Right cardiac atrium (tissue), 5 donors: ENCODE data around the gene TP53I13. TPM values are rescaled to one million over a fixed set of nuclear protein-coding genes. Genes with fewer than 3 reads are reported as not detected.

Experiments
- ATAC-seq, 2 donors: fragments of 200-7000 bp; cut with Tn5 transposase; one replicate each; pipeline versions ENCODE4 v1.8.0 to v1.9.1; 2020; ENCODE audit warnings: moderate library complexity in 2 of 2, mild to moderate bottlenecking in 1 of 2
- DNase-seq, 3 donors: peaks; one replicate each; pipeline ENCODE4 v3.0.0-alpha.2; 2020
- H3K27ac ChIP-seq: one replicate; pipeline ENCODE4 v1.5.1; 2013; ENCODE audit warnings: mild to moderate bottlenecking, low read length, control low read depth, moderate library complexity
- H3K27me3 ChIP-seq: one replicate; pipeline ENCODE4 v1.6.1; 2013; ENCODE audit not compliant: control insufficient read depth, insufficient read depth
- H3K4me1 ChIP-seq: one replicate; pipeline ENCODE4 v1.6.1; 2013; ENCODE audit warnings: low read length; ENCODE audit not compliant: control insufficient read depth, insufficient read depth
- H3K4me3 ChIP-seq: one replicate; pipeline ENCODE4 v1.5.1; 2013; ENCODE audit warnings: low read length, control low read depth
- H3K9me3 ChIP-seq: one replicate; pipeline ENCODE4 v1.6.1; 2013; ENCODE audit warnings: low read length; ENCODE audit not compliant: control insufficient read depth
- WGBS: extraction: QIAGEN DNeasy Blood & Tissue Kit; methylation state at CpG from one replicate; pipeline ENCODE4 v1.1.7; 2013; 5-methylcytosine and 5-hydroxymethylcytosine counted together
- intact Hi-C, 4 donors: fragments of 100-400 bp; cut with DNase I; formaldehyde crosslinking; loops; one replicate each; pipeline versions ENCODE4 v1.11.0 to v1.14.0; 2022 to 2023
- polyA plus RNA-seq: library from polyadenylated mRNA; stranded (reverse); fragments of 200-250 nt; gene quantifications from one replicate; pipeline ENCODE4 v1.2.3, GENCODE V29; 2013
- total RNA-seq, 4 donors: library from RNA; stranded (reverse); fragmentation: NEBNext Ultra II Directional; extraction: Animal tissue kit (Norgen Biotek cat#: 25700); gene quantifications; one replicate each; pipeline ENCODE4 v1.2.1, GENCODE V29; 2021
- donor health status: healthy with polysubstance abuse.
- donor health status: DM: no; HTN: yes; CAD: no.
- donor health status: DM: no; HTN: no; CAD: no.
- donor health status: DM: no; HTN: yes; CAD: no; lungs with severe emphysema.
- donor health status: DM: yes; HTN: yes; CAD: no.

TP53I13 gene
- total and polyA plus RNA-seq, 5 donors: 30.6 to 53.0 (median 43.8) TPM

- Histone ChIP-seq H3K4me3 (no peak overlapping the region), H3K4me1 (no peaks in the 10 kb centered on the region), H3K9me3 (no peaks in the 10 kb centered on the region), H3K27ac (no peak overlapping the region), H3K27me3 (no peaks in the 10 kb centered on the region)
- WGBS: 48% methylated on average over 9 of the region's 9 CpGs
- ATAC-seq (peak in 1 of 2 donors; percentile 44), DNase-seq (peak in 2 of 3 donors; percentile 65 to 74)
- intact Hi-C loops: no loop called here
Observed at GRCh38 chr17:29596811-29597210, 28.3 kb downstream of the TP53I13 start.

- WGBS: 54% methylated on average over 13 of the region's 13 CpGs
- DNase-seq: peak in 2 of 3 donors; percentile 55 to 63
Observed at GRCh38 chr17:29597361-29598172, 29.1 kb downstream of the TP53I13 start.

GRCh38 chr17:29603109-29603674, 34.7 kb downstream of the TP53I13 start:
- H3K9me3 ChIP-seq: no peaks in the 10 kb centered on the region
- no peaks in the 10 kb centered on the region for H3K4me1 ChIP-seq
- ATAC-seq (peak in 1 of 2 donors; percentile 29), DNase-seq (peak in 2 of 3 donors; percentile 58 to 80)
- peak overlapping the region; percentile 31 for H3K27ac ChIP-seq
- no peaks in the 10 kb centered on the region for H3K27me3 ChIP-seq
- no peak overlapping the region for H3K4me3 ChIP-seq
- intact Hi-C loops: no loop called here
- WGBS: 78% methylated on average over 6 of the region's 6 CpGs

More at GRCh38 chr17:29597361-29598172, 29.1 kb downstream of the TP53I13 start:
- no peaks in the 10 kb centered on the region for H3K4me1 ChIP-seq
- H3K27me3 ChIP-seq: no peaks in the 10 kb centered on the region
- no peak for ATAC-seq
- H3K27ac ChIP-seq: no peak overlapping the region
- H3K4me3 ChIP-seq: no peak overlapping the region
- intact Hi-C loops: no loop called here
- H3K9me3 ChIP-seq: no peaks in the 10 kb centered on the region

GRCh38 chr17:29607557-29608195, 39.2 kb downstream of the TP53I13 start:
- no peaks in the 10 kb centered on the region for H3K4me1 ChIP-seq
- 88% methylated on average over 29 of the region's 29 CpGs for WGBS
- intact Hi-C loops: no loop called here
- ATAC-seq (no peak), DNase-seq (peak in 2 of 3 donors; percentile 45 to 52)
- H3K9me3 ChIP-seq: no peaks in the 10 kb centered on the region
- H3K4me3 ChIP-seq: no peak overlapping the region
- H3K27ac ChIP-seq: no peak overlapping the region
- H3K27me3 ChIP-seq: no peaks in the 10 kb centered on the region

- DNase-seq (peak in 1 of 3 donors; percentile 57), ATAC-seq (no peak)
- no peak overlapping the region for H3K4me3 ChIP-seq
- no peaks in the 10 kb centered on the region for H3K9me3 ChIP-seq
- peaks cover 4% of the 10 kb centered on the region for H3K4me1 ChIP-seq
- intact Hi-C loops: no loop called here
- no peaks in the 10 kb centered on the region for H3K27me3 ChIP-seq
- no peak overlapping the region for H3K27ac ChIP-seq
- WGBS: 85% methylated on average over 15 of the region's 15 CpGs
Observed at GRCh38 chr17:29608986-29609385, 40.5 kb downstream of the TP53I13 start.

- DNase-seq (no peak), ATAC-seq (no peak)
- WGBS: 78% methylated on average over 3 of the region's 3 CpGs
- H3K9me3 ChIP-seq: no peaks in the 10 kb centered on the region
- no peaks in the 10 kb centered on the region for H3K27me3 ChIP-seq
- H3K4me3 ChIP-seq: no peak overlapping the region
- no peak overlapping the region for H3K27ac ChIP-seq
- peaks cover 4% of the 10 kb centered on the region for H3K4me1 ChIP-seq
- intact Hi-C loops: no loop called here
Observed at GRCh38 chr17:29610395-29610794, 41.9 kb downstream of the TP53I13 start.

- H3K9me3 ChIP-seq: no peaks in the 10 kb centered on the region
- no peak overlapping the region for H3K4me3 ChIP-seq
- intact Hi-C loops: no loop called here
- DNase-seq (peak in 1 of 3 donors; percentile 40), ATAC-seq (no peak)
- H3K27me3 ChIP-seq: no peaks in the 10 kb centered on the region
- peaks cover 4% of the 10 kb centered on the region for H3K4me1 ChIP-seq
- no peak overlapping the region for H3K27ac ChIP-seq
- WGBS: 98% methylated on average over 11 of the region's 11 CpGs
Observed at GRCh38 chr17:29611351-29612093, 43.0 kb downstream of the TP53I13 start.

- no peaks in the 10 kb centered on the region for H3K9me3 ChIP-seq
- H3K27ac ChIP-seq: no peak overlapping the region
- H3K4me1 ChIP-seq: peaks cover 4% of the 10 kb centered on the region
- ATAC-seq (no peak), DNase-seq (peak in 1 of 3 donors; percentile 60)
- intact Hi-C loops: no loop called here
- H3K27me3 ChIP-seq: no peaks in the 10 kb centered on the region
- H3K4me3 ChIP-seq: no peak overlapping the region
- 92% methylated on average over 12 of the region's 12 CpGs for WGBS
Observed at GRCh38 chr17:29612094-29612403, 43.5 kb downstream of the TP53I13 start.

- no peak overlapping the region for H3K27ac ChIP-seq
- peaks cover 4% of the 10 kb centered on the region for H3K4me1 ChIP-seq
- WGBS: 51% methylated on average over 85 of the region's 85 CpGs
- DNase-seq (peak in 2 of 3 donors; percentile 64 to 74), ATAC-seq (no peak)
- H3K27me3 ChIP-seq: no peaks in the 10 kb centered on the region
- H3K4me3 ChIP-seq: no peak overlapping the region
- intact Hi-C loops: no loop called here
- no peaks in the 10 kb centered on the region for H3K9me3 ChIP-seq
Observed at GRCh38 chr17:29612404-29613280, 44.1 kb downstream of the TP53I13 start.

- Histone ChIP-seq H3K27ac (no peak overlapping the region), H3K4me1 (peaks cover 4% of the 10 kb centered on the region), H3K4me3 (no peak overlapping the region), H3K9me3 (no peaks in the 10 kb centered on the region), H3K27me3 (no peaks in the 10 kb centered on the region)
- intact Hi-C loops: no loop called here
- peak; percentile 96 to 99 (median 99) for DNase-seq
- peak; percentile 74 to 76 for ATAC-seq
- WGBS: 1% methylated on average over 50 of the region's 50 CpGs
Observed at GRCh38 chr17:29613352-29613837, 44.9 kb downstream of the TP53I13 start.
